GM12878 (cell line): ENCODE measurements around the gene FOXD1. TPM values are rescaled to one million over a fixed set of nuclear protein-coding genes. Genes with fewer than 3 reads are reported as not detected.

Source experiments
- ATAC-seq: fragments of 200-7000 bp; cut with Tn5 transposase; 3 replicates; pipeline ENCODE4 v1.9.1; 2020; ENCODE audit warnings: mild to moderate bottlenecking, moderate library complexity
- BruUV-seq: library from RNA; stranded (reverse); fragments of 400-500 nt; replicated peaks from 2 replicates; lab custom pipeline; 2021; lab: Mats Ljungman, UMichigan
- CTCF ChIA-PET: fragments of 300-600 bp; sonication (Branson Sonifier 250); formaldehyde crosslinking; extraction: SDS; loops from one replicate; lab custom pipeline; 2021; ENCODE audit warnings: inconsistent platforms; lab: Yijun Ruan, JAX
- POLR2A ChIA-PET: fragments of 350-600 bp; formaldehyde crosslinking; extraction: SDS; loops from one replicate; lab custom pipeline; 2021; ENCODE audit warnings: inconsistent platforms; lab: Charles Lee
- RAD21 ChIA-PET: fragments of 300-600 bp; sonication (Branson Sonifier 250); formaldehyde crosslinking; loops from one replicate; lab custom pipeline; 2023; ENCODE audit warnings: antibody characterized with exemption; ENCODE audit not compliant: unreplicated experiment; lab: Charles Lee
- SMC1A ChIA-PET: fragments of 300-600 bp; sonication (Branson Sonifier 250); formaldehyde crosslinking; loops from one replicate; lab custom pipeline; 2023; ENCODE audit not compliant: unreplicated experiment, uncharacterized antibody; lab: Charles Lee
- DNase-seq: peaks from one replicate; pipeline ENCODE4 v3.0.0-alpha.2; 2011; ENCODE audit warnings: low read depth, low spot score
- FAIRE-seq: peaks from 3 replicates; lab custom pipeline; 2011; peaks lifted over from hg19 to GRCh38; lab: Jason Lieb, UNC
- H2AFZ ChIP-seq: 2 replicates; pipeline ENCODE4 v1.6.0; 2011; ENCODE audit warnings: low read depth, low read length, control low read depth; ENCODE audit not compliant: control insufficient read depth
- H3K27ac ChIP-seq: 2 replicates; pipeline ENCODE4 v1.5.1; 2011; ENCODE audit warnings: control low read depth; ENCODE audit not compliant: control insufficient read depth, insufficient read depth
- H3K27me3 ChIP-seq, 2 experiments: replicated peaks in 1 of 2; 2 replicates each; pipeline versions ENCODE4 v1.6.0 to v1.6.1; 2011; ENCODE audit warnings: low read length in 1 of 2; ENCODE audit not compliant: control insufficient read depth in 2 of 2, insufficient read depth in 2 of 2
- H3K36me3 ChIP-seq, 2 experiments: 2 replicates each; pipeline ENCODE4 v1.5.1; 2011; ENCODE audit warnings: low read length in 1 of 2; ENCODE audit not compliant: control insufficient read depth in 2 of 2, insufficient read depth in 2 of 2
- H3K4me1 ChIP-seq: 2 replicates; pipeline ENCODE4 v1.6.1; 2011; ENCODE audit warnings: mild to moderate bottlenecking, low read length, moderate library complexity, mixed read lengths; ENCODE audit not compliant: control insufficient read depth, insufficient read depth
- H3K4me2 ChIP-seq: 2 replicates; pipeline ENCODE4 v1.6.0; 2011; ENCODE audit warnings: control low read depth; ENCODE audit not compliant: control insufficient read depth, insufficient read depth
- H3K4me3 ChIP-seq: fragments of 200-600 bp; sonication (generic); 2 replicates; pipeline ENCODE4 v1.5.1; 2016
- H3K79me2 ChIP-seq: 2 replicates; pipeline ENCODE4 v1.6.0; 2011; ENCODE audit warnings: low read length; ENCODE audit not compliant: control insufficient read depth, insufficient read depth
- H3K9ac ChIP-seq: 2 replicates; pipeline ENCODE4 v1.8.0; 2011; ENCODE audit warnings: low read length, control low read depth, mixed read lengths; ENCODE audit not compliant: control insufficient read depth, insufficient read depth
- H3K9me3 ChIP-seq: replicated peaks from 3 replicates; pipeline ENCODE4 v1.5.1; 2011; ENCODE audit warnings: mild to moderate bottlenecking, low read length; ENCODE audit not compliant: control insufficient read depth, insufficient read depth
- H4K20me1 ChIP-seq: 2 replicates; pipeline ENCODE4 v1.6.0; 2011; ENCODE audit not compliant: control insufficient read depth, insufficient read depth
- ASH2L ChIP-seq: fragments of 300-600, 200-600 bp; sonication (generic); IDR thresholded peaks from 2 replicates; pipeline ENCODE4 v1.6.1; 2017; ENCODE audit warnings: low read depth, mild to moderate bottlenecking, borderline replicate concordance
- CHD1 ChIP-seq: IDR thresholded peaks from 2 replicates; pipeline ENCODE4 v1.6.1; 2012; ENCODE audit warnings: low read depth, low read length, improper control_type of control experiment
- EED ChIP-seq: sonication (generic); IDR thresholded peaks from 2 replicates; pipeline ENCODE4 v1.6.1; 2016; ENCODE audit warnings: antibody characterized with exemption, low read depth
- FOXK2 ChIP-seq: fragments of 450-650 bp; IDR thresholded peaks from 2 replicates; pipeline ENCODE4 v1.6.1; 2017; ENCODE audit warnings: mild to moderate bottlenecking, moderate library complexity
- NFYB ChIP-seq: IDR thresholded peaks from 2 replicates; pipeline ENCODE4 v1.6.1; 2011; ENCODE audit warnings: low read depth, mild to moderate bottlenecking, low read length, improper control_type of control experiment, moderate library complexity; ENCODE audit not compliant: insufficient read depth
- PKNOX1 ChIP-seq: fragments of 450-650 bp; IDR thresholded peaks from 2 replicates; pipeline ENCODE4 v1.6.1; 2016; ENCODE audit warnings: mild to moderate bottlenecking
- POLR2AphosphoS2 ChIP-seq: IDR thresholded peaks from 2 replicates; pipeline ENCODE4 v1.6.1; 2011; ENCODE audit warnings: low read depth, mild to moderate bottlenecking, low read length, improper control_type of control experiment, moderate library complexity
- SUPT20H ChIP-seq: IDR thresholded peaks from 2 replicates; pipeline ENCODE4 v1.6.1; 2011; ENCODE audit warnings: low read depth, mild to moderate bottlenecking, low read length, moderate library complexity, borderline replicate concordance; ENCODE audit not compliant: control insufficient read depth
- YY1 ChIP-seq: IDR thresholded peaks from 2 replicates; pipeline ENCODE4 v1.6.1; 2011; ENCODE audit warnings: low read depth, mild to moderate bottlenecking, low read length
- WGBS: methylation state at CpG from one replicate; pipeline ENCODE4 v1.1.6; 2016; ENCODE audit warnings: low lambda C conversion rate; ENCODE audit not compliant: insufficient replicate concordance, insufficient coverage; ENCODE audit errors: missing lambda C conversion rate; 5-methylcytosine and 5-hydroxymethylcytosine counted together
- in situ Hi-C: fragments of 300-500 bp; cut with MboI; formaldehyde crosslinking; loops from 9 replicates; pipeline ENCODE4 v1.14.3; 2018; ENCODE audit warnings: mixed read lengths
- intact Hi-C: fragments of 100-400 bp; cut with micrococcal nuclease; formaldehyde crosslinking; loops from one replicate; pipeline ENCODE4 v1.14.2; 2022; ENCODE audit not compliant: unreplicated experiment
- polyA plus RNA-seq, 11 experiments: library from polyadenylated mRNA; depleted of rRNA in 4 of 11; unstranded in 6 of 11; stranded (reverse) in 5 of 11; fragments of >200 nt; fragmentation: Nextera tagmentation in 4 of 11; fragmentation: Illumina TruSeq in 1 of 11; extraction: Ambion mirVana in 4 of 11; extraction: Trizol in 1 of 11; gene quantifications; 1 replicate in 1 of 11; 2 replicates in 10 of 11; pipeline versions ENCODE4 v1.2.1 to v1.2.3, GENCODE V29; 2011 to 2016; ENCODE audit warnings: inconsistent platforms in 2 of 11, missing spikeins in 2 of 11, low read depth in 1 of 11
- total RNA-seq, 4 experiments: library from RNA; depleted of rRNA in 3 of 4; stranded (reverse); fragments of >200 nt in 3 of 4; fragmentation: Illumina TruSeq in 1 of 4; extraction: Trizol in 1 of 4; gene quantifications; 2 replicates each; pipeline versions ENCODE4 v1.2.1 to v1.2.3, GENCODE V29; 2013 to 2021
- TF ChIP-seq, protein P1 (sequence below): fragments of 450-650 bp; IDR thresholded peaks from 2 replicates; pipeline ENCODE4 v1.6.1; 2017; ENCODE audit warnings: antibody characterized with exemption, mild to moderate bottlenecking, moderate library complexity
- TF ChIP-seq, protein P2 (sequence below): fragments of 450-650 bp; IDR thresholded peaks from 2 replicates; pipeline ENCODE4 v1.6.1; 2017; ENCODE audit warnings: borderline replicate concordance
- TF ChIP-seq, protein P3 (sequence below): IDR thresholded peaks from 2 replicates; pipeline ENCODE4 v1.6.1; 2012; ENCODE audit warnings: improper control_type of control experiment, low read depth, low read length; ENCODE audit not compliant: insufficient replicate concordance

Gene FOXD1
- total and polyA plus RNA-seq, 10 of the 15 experiments (the other 5 are each of a cell fraction or from before 2014, with no cell fraction given): not detected

- Histone ChIP-seq H4K20me1 (no peaks in the 10 kb centered on the region), H3K4me3 (no peak overlapping the region), H3K4me1 (no peaks in the 10 kb centered on the region), H3K4me2 (no peak overlapping the region), H2AFZ (no peak overlapping the region), H3K9ac (no peak overlapping the region), H3K79me2 (no peaks in the 10 kb centered on the region), H3K36me3 (no peaks in the 10 kb centered on the region), H3K9me3 (no peaks in the 10 kb centered on the region; the same call in 2 of the 3 replicates), H3K27me3 (peaks cover 12 to 32% of the 10 kb centered on the region in 2 experiments), H3K27ac (no peak overlapping the region)
- in situ Hi-C loops: loop anchor here (10.0 kb wide), 1 partner anchor 359 kb away; no protein-coding TSS in a partner anchor
- ATAC-seq (no peak), FAIRE-seq (no peak), DNase-seq (no peak)
- SMC1A ChIA-PET: no interaction called here
- CTCF ChIA-PET: interaction anchor here (0.7 to 1.2 kb wide), 2 partner anchors 10 to 229 kb away, joined by 3 read pairs; no protein-coding TSS in a partner anchor
- intact Hi-C loops: loop anchor here (10.0 kb wide), 1 partner anchor 59 kb away; no protein-coding TSS in a partner anchor
- no TSS peak for BruUV-seq
- POLR2A ChIA-PET: no interaction called here
- RAD21 ChIA-PET: no interaction called here
- WGBS: 30% methylated on average over 37 of the region's 39 CpGs
- no peak for TF ChIP-seq SUPT20H
- TF ChIP-seq, protein P1, sequence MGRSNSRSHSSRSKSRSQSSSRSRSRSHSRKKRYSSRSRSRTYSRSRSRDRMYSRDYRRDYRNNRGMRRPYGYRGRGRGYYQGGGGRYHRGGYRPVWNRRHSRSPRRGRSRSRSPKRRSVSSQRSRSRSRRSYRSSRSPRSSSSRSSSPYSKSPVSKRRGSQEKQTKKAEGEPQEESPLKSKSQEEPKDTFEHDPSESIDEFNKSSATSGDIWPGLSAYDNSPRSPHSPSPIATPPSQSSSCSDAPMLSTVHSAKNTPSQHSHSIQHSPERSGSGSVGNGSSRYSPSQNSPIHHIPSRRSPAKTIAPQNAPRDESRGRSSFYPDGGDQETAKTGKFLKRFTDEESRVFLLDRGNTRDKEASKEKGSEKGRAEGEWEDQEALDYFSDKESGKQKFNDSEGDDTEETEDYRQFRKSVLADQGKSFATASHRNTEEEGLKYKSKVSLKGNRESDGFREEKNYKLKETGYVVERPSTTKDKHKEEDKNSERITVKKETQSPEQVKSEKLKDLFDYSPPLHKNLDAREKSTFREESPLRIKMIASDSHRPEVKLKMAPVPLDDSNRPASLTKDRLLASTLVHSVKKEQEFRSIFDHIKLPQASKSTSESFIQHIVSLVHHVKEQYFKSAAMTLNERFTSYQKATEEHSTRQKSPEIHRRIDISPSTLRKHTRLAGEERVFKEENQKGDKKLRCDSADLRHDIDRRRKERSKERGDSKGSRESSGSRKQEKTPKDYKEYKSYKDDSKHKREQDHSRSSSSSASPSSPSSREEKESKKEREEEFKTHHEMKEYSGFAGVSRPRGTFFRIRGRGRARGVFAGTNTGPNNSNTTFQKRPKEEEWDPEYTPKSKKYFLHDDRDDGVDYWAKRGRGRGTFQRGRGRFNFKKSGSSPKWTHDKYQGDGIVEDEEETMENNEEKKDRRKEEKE: no peak
- TF ChIP-seq PKNOX1: no peak
- TF ChIP-seq EED: no peak
- TF ChIP-seq ASH2L: no peak
- TF ChIP-seq, protein P2, sequence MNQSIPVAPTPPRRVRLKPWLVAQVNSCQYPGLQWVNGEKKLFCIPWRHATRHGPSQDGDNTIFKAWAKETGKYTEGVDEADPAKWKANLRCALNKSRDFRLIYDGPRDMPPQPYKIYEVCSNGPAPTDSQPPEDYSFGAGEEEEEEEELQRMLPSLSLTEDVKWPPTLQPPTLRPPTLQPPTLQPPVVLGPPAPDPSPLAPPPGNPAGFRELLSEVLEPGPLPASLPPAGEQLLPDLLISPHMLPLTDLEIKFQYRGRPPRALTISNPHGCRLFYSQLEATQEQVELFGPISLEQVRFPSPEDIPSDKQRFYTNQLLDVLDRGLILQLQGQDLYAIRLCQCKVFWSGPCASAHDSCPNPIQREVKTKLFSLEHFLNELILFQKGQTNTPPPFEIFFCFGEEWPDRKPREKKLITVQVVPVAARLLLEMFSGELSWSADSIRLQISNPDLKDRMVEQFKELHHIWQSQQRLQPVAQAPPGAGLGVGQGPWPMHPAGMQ: no peak
- TF ChIP-seq NFYB: no peak
- TF ChIP-seq FOXK2: no peak
- no peak for TF ChIP-seq YY1
- TF ChIP-seq POLR2AphosphoS2: no peak
- no peak for TF ChIP-seq CHD1
- TF ChIP-seq, protein P3, sequence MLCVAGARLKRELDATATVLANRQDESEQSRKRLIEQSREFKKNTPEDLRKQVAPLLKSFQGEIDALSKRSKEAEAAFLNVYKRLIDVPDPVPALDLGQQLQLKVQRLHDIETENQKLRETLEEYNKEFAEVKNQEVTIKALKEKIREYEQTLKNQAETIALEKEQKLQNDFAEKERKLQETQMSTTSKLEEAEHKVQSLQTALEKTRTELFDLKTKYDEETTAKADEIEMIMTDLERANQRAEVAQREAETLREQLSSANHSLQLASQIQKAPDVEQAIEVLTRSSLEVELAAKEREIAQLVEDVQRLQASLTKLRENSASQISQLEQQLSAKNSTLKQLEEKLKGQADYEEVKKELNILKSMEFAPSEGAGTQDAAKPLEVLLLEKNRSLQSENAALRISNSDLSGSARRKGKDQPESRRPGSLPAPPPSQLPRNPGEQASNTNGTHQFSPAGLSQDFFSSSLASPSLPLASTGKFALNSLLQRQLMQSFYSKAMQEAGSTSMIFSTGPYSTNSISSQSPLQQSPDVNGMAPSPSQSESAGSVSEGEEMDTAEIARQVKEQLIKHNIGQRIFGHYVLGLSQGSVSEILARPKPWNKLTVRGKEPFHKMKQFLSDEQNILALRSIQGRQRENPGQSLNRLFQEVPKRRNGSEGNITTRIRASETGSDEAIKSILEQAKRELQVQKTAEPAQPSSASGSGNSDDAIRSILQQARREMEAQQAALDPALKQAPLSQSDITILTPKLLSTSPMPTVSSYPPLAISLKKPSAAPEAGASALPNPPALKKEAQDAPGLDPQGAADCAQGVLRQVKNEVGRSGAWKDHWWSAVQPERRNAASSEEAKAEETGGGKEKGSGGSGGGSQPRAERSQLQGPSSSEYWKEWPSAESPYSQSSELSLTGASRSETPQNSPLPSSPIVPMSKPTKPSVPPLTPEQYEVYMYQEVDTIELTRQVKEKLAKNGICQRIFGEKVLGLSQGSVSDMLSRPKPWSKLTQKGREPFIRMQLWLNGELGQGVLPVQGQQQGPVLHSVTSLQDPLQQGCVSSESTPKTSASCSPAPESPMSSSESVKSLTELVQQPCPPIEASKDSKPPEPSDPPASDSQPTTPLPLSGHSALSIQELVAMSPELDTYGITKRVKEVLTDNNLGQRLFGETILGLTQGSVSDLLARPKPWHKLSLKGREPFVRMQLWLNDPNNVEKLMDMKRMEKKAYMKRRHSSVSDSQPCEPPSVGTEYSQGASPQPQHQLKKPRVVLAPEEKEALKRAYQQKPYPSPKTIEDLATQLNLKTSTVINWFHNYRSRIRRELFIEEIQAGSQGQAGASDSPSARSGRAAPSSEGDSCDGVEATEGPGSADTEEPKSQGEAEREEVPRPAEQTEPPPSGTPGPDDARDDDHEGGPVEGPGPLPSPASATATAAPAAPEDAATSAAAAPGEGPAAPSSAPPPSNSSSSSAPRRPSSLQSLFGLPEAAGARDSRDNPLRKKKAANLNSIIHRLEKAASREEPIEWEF: no peak
Observed at GRCh38 chr5:73443829-73444498, 4.6 kb downstream of the FOXD1 start.
